HG03066 (cell line): ENCODE results near the gene CYTH3.
A peak's percentile ranks its signal among the peaks of the same experiment; 100 is the strongest.

Experiments
- ATAC-seq: cut with Tn5 transposase; IDR thresholded peaks from one replicate; pipeline ENCODE4 v1.9.1; 2021; ENCODE audit warnings: low read depth; ENCODE audit not compliant: unreplicated experiment

CYTH3 gene

GRCh38 chr7:6170571-6171531, 101.6 kb downstream of the CYTH3 start:
- no peak for ATAC-seq

- no peak for ATAC-seq
Measured at GRCh38 chr7:6169805-6170520, 102.5 kb downstream of the CYTH3 start.

- ATAC-seq: no peak
Measured at GRCh38 chr7:6168477-6168868, 104.0 kb downstream of the CYTH3 start.

GRCh38 chr7:6167587-6168476, 104.6 kb downstream of the CYTH3 start:
- ATAC-seq: no peak

- no peak for ATAC-seq
Measured at GRCh38 chr7:6167004-6167551, 105.3 kb downstream of the CYTH3 start.

DNA sequence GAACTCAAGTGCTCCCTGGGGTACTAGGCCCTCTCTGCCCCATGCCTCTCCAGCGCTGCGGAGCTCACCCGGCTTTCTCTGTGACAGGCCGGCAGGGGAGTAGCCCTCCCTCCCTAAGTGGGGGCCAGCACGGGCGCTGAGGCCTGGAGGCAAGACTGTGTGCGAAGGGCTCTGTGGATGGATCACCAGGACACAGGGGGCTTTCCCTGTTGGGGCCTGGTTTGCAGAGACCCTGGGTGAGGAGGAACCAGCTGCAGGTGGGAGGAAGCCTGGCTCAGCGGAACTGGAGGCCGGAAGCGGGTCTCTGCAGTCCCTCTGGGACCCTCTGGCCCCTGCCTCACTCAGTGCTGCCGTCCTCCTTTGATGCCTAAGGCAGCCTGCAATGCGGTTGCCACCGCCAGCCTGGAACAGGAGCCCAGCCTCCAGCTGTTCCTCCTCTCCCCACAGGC, 106.0 kb downstream of the CYTH3 start:
- ATAC-seq: no peak

GRCh38 chr7:6165521-6166320, 106.7 kb downstream of the CYTH3 start:
- ATAC-seq: no peak

DNA sequence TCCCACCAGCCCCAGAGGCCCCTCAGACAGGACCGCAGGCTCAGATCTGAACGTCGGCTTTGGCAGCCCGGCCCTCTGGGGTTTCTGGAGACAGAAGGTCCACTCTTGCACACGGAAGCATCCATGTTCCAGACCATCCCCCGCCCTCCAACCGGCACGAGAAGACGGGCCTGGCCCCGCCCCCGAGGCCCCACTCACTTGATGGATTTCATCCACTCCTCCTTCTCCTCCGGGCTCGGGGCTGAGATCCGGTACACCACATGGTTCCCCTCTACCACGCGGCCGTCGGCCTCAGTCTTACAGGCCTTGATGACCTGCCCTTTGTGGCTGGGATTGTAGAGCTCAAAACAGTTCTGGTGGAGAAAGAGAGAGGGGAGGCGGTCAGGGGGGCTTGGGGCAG, 107.3 kb downstream of the CYTH3 start:
- ATAC-seq: no peak

- ATAC-seq: no peak
Measured at GRCh38 chr7:6164491-6164890, 107.9 kb downstream of the CYTH3 start.

- ATAC-seq: no peak
Measured at GRCh38 chr7:6164010-6164409, 108.4 kb downstream of the CYTH3 start.

DNA sequence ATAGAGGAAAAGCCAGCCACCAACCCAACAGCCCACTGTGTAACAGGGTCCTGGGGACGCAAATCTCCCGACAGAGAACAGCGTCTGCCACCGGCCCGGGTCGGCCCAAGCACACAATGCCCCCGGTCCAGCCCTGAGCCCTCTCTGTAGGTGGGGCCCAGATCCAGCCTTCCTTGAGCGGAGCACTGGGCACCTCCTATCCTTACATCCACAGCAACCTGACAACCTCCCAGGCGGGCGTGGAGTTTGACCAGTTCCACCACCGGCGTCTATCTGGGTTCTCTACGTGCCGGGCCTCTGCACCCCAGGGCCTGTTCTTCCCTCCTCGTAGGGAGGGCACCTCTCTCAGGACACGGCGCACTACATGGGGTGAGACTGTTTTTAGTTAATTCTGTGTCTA, 109.0 kb downstream of the CYTH3 start:
- ATAC-seq: no peak

- ATAC-seq: no peak
Measured at GRCh38 chr7:6162650-6163366, 109.6 kb downstream of the CYTH3 start.

DNA sequence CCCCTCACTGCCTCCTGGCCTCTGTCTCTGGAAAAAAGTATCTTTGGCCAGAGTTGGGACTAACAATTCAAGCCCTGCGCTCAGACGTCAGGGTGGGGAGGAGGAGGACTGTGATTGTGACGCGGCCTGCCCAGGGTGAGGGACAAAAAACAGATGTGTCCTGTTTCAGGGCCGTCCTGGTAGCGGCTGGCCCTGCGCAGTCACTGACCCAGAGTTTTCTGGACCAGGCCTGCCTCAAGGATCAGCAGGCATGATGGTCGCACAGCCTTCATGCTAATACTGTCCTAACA, 110.1 kb downstream of the CYTH3 start:
- ATAC-seq: no peak

DNA sequence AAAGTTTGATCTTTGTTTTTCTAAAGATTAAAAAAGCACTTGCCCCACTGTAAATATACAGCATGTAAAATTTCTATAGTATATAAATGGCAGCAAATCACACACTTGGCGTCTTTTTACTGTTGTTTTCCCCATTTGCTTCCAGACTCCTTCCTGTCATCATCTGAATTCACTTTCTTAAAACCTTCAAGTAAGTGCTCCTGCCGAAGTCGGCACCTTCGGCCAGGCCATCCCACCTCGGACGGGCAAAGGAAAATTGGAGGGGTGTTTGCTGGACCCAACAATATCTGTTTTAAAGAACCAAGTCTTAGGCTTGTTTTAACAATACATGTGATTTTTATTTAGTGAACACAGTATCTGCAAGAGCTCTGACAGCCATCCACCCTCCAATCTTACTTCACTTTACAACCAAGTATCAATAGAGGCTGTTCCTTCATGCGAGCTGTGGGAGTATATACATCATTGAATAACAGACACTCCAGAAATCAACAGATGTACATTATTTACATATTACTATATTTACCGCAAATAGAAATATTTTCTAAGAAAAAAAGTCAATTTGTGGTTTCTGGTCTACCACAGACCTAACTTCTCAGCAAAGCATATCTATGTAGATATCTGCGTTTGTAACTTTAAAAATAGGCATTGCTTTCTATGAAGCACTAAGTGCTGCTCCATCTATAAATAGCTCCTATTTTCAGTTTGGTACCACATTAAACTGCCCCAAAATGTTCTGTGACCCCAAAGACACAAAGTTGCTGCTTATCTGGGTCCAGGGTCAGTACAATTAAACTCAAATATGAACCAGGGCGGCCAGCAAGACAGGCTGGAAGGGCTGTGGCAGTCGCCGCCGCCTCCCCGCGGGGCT, 110.7 kb downstream of the CYTH3 start:
- peak; percentile 59 for ATAC-seq

- no peak for ATAC-seq
Measured at GRCh38 chr7:6160191-6160623, 112.2 kb downstream of the CYTH3 start.

DNA sequence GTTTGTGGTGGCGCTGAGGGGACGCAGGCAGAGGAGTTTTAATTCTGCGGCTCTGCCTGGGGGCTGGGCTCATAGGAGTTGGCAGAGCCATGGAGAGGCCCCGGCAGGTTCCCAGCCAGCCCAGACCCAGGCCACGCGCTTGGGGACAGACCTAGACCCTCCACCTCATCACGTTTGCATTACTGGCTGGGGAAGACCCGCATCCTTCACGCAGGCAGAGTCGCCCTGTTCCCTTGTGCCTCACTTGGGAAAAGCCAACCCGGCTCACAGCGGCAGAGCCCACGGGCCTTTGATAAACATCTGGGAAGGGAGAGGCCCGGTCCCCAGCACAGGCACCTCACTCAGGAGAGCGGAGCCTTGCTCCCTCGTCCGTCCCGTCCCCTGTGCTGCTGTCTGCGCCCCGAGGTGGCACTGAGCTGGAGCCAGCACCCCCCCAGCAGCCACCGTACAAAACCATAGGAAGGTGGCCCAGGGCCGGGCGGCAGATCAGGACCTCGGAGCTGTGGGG, 112.8 kb downstream of the CYTH3 start:
- ATAC-seq: no peak

DNA sequence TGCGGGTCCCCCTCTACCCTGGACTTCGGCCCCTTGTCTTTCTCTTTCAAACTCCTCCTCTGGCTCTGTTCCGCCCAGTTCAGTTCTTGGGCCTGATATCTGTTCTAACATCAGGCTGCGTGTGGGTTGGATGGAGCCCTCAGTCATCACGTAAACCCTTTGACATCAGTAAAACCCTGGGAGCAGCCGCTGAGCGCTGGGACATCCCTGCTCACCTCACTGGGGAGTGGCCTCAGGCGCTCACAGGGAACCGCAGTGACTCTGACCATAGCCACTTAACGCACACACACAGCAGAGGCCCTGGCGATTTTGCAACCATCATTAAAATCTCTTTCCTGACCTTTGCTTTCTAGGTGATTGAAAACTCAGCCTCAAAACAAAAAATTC, 113.3 kb downstream of the CYTH3 start:
- no peak for ATAC-seq
